SK-N-SH (cell line): ENCODE data around the gene ST8SIA6. TPM values are rescaled to one million over a fixed set of nuclear protein-coding genes. Genes with fewer than 3 reads are reported as not detected.

Source experiments
- CTCF ChIA-PET: fragments of 300-600, 350-600 bp; formaldehyde crosslinking; extraction: SDS; loops from one replicate; lab custom pipeline; 2021; lab: Yijun Ruan, JAX
- POLR2A ChIA-PET: fragments of 350-600 bp; sonication (Branson Sonifier 250); formaldehyde crosslinking; extraction: SDS; loops from one replicate; lab custom pipeline; 2020; ENCODE audit warnings: antibody characterized with exemption, inconsistent platforms; lab: Yijun Ruan, JAX
- DNase-seq: peaks from one replicate; pipeline ENCODE4 v3.0.0; 2012
- H2AFZ ChIP-seq: fragments of 200-600 bp; sonication (generic); 2 replicates; pipeline ENCODE4 v1.8.1; 2016; ENCODE audit warnings: antibody characterized with exemption, mild to moderate bottlenecking, low read depth
- H3F3A ChIP-seq: fragments of 200-600 bp; sonication (generic); replicated peaks from 2 replicates; pipeline ENCODE3; 2016; ENCODE audit warnings: antibody characterized with exemption, mild to moderate bottlenecking; ENCODE audit not compliant: insufficient read depth
- H3K27ac ChIP-seq, 2 experiments: fragments of 200-500 bp in 1 of 2; fragments of 200-600 bp in 1 of 2; sonication (Bioruptor generic) in 1 of 2; sonication (generic), shearing (Covaris generic) in 1 of 2; 2 replicates each; pipeline versions ENCODE4 v1.5.1 to v1.6.1; 2014 to 2016; ENCODE audit warnings: low read depth in 2 of 2, inconsistent platforms in 1 of 2, low read length in 1 of 2, mild to moderate bottlenecking in 1 of 2, mixed read lengths in 1 of 2
- H3K27me3 ChIP-seq: fragments of 200-600 bp; sonication (generic), shearing (Covaris generic); 2 replicates; pipeline ENCODE4 v1.6.1; 2016; ENCODE audit warnings: mixed run types; ENCODE audit not compliant: insufficient read depth
- H3K36me3 ChIP-seq, 2 experiments: fragments of 200-500 bp in 1 of 2; fragments of 200-600 bp in 1 of 2; sonication (Bioruptor generic) in 1 of 2; sonication (generic) in 1 of 2; replicated peaks in 1 of 2; 2 replicates each; pipeline versions ENCODE3 to v1.5.1; 2014 to 2016; ENCODE audit warnings: low read length in 1 of 2, mild to moderate bottlenecking in 1 of 2; ENCODE audit not compliant: insufficient read depth in 2 of 2, control insufficient read depth in 1 of 2
- H3K4me1 ChIP-seq, 2 experiments: fragments of 200-500 bp in 1 of 2; fragments of 200-600 bp in 1 of 2; sonication (Bioruptor generic) in 1 of 2; sonication (generic), shearing (Covaris generic) in 1 of 2; 2 replicates each; pipeline versions ENCODE4 v1.5.1 to v1.6.1; 2014 to 2016; ENCODE audit warnings: low read depth in 1 of 2, low read length in 1 of 2, mixed run types in 1 of 2; ENCODE audit not compliant: insufficient read depth in 2 of 2, control insufficient read depth in 1 of 2
- H3K4me2 ChIP-seq: fragments of 200-600 bp; sonication (generic), shearing (Covaris generic); 2 replicates; pipeline ENCODE4 v1.6.1; 2017; ENCODE audit warnings: mixed run types
- H3K4me3 ChIP-seq, 2 experiments: fragments of 200-500 bp in 1 of 2; fragments of 200-600 bp in 1 of 2; sonication (Bioruptor generic) in 1 of 2; sonication (generic), shearing (Covaris generic) in 1 of 2; 2 replicates each; pipeline versions ENCODE4 v1.5.1 to v1.8.1; 2014 to 2016; ENCODE audit warnings: low read depth in 2 of 2, inconsistent platforms in 1 of 2, low read length in 1 of 2, mild to moderate bottlenecking in 1 of 2, mixed read lengths in 1 of 2, moderate library complexity in 1 of 2
- H3K79me2 ChIP-seq: fragments of 200-600 bp; sonication (generic); 2 replicates; pipeline ENCODE4 v1.8.1; 2017; ENCODE audit warnings: mild to moderate bottlenecking; ENCODE audit not compliant: insufficient read depth
- H3K9ac ChIP-seq: fragments of 200-600 bp; sonication (generic); 2 replicates; pipeline ENCODE4 v1.6.1; 2017; ENCODE audit warnings: mixed run types
- H3K9me2 ChIP-seq: fragments of 200-600 bp; sonication (generic); 2 replicates; pipeline ENCODE4 v1.6.1; 2017; ENCODE audit warnings: mixed run types
- H3K9me3 ChIP-seq: fragments of 200-600 bp; sonication (generic); 2 replicates; pipeline ENCODE4 v1.6.1; 2017; ENCODE audit warnings: mixed run types, mild to moderate bottlenecking, moderate library complexity
- H4K20me1 ChIP-seq: fragments of 200-600 bp; sonication (generic); 2 replicates; pipeline ENCODE4 v1.6.1; 2017; ENCODE audit warnings: mild to moderate bottlenecking, mixed run types; ENCODE audit not compliant: insufficient read depth
- CHD2 ChIP-seq: fragments of 150-350 bp; IDR thresholded peaks from 2 replicates; pipeline ENCODE4 v1.6.1; 2018; ENCODE audit warnings: low read length; ENCODE audit not compliant: partially characterized antibody
- EP300 ChIP-seq, 2 experiments: IDR thresholded peaks; 2 replicates each; pipeline versions ENCODE4 v1.4.0 to v1.6.1; 2012; ENCODE audit warnings: borderline replicate concordance in 1 of 2, low read depth in 1 of 2, low read length in 1 of 2
- FOSL2 ChIP-seq: IDR thresholded peaks from 2 replicates; pipeline ENCODE4 v1.4.0; 2012; ENCODE audit warnings: low read depth, mild to moderate bottlenecking, moderate library complexity, borderline replicate concordance
- FOXJ3 ChIP-seq: sonication (generic); formaldehyde crosslinking; IDR thresholded peaks from 2 replicates; pipeline ENCODE4 v1.5.1; 2020; ENCODE audit warnings: mild to moderate bottlenecking, missing genetic modification reagents
- FOXM1 ChIP-seq: IDR thresholded peaks from 2 replicates; pipeline ENCODE4 v1.4.0; 2012; ENCODE audit warnings: low read depth, mild to moderate bottlenecking
- GABPA ChIP-seq: IDR thresholded peaks from 2 replicates; pipeline ENCODE4 v1.4.0; 2012; ENCODE audit warnings: low read depth, mild to moderate bottlenecking
- JUND ChIP-seq: IDR thresholded peaks from 2 replicates; pipeline ENCODE4 v1.4.0; 2012
- MEF2A ChIP-seq: IDR thresholded peaks from 2 replicates; pipeline ENCODE4 v1.4.0; 2012; ENCODE audit warnings: low read depth, borderline replicate concordance
- SMC3 ChIP-seq: IDR thresholded peaks from 2 replicates; pipeline ENCODE4 v1.6.1; 2012; ENCODE audit warnings: low read depth, low read length, improper control_type of control experiment
- USF1 ChIP-seq: IDR thresholded peaks from 2 replicates; pipeline ENCODE4 v1.4.0; 2012; ENCODE audit warnings: low read depth, borderline replicate concordance
- ZBTB33 ChIP-seq: IDR thresholded peaks from 2 replicates; pipeline ENCODE4 v1.4.0; 2012; ENCODE audit warnings: low read depth, borderline replicate concordance
- WGBS: methylation state at CpG from one replicate; pipeline ENCODE4 v1.1.6; 2017; ENCODE audit warnings: low lambda C conversion rate; 5-methylcytosine and 5-hydroxymethylcytosine counted together
- polyA plus RNA-seq, 3 experiments: library from polyadenylated mRNA; depleted of rRNA; stranded (reverse); fragments of >200 nt; gene quantifications; 2 replicates each; pipeline ENCODE4 v1.2.3, GENCODE V29; 2012
- TF ChIP-seq, protein P1 (sequence below): IDR thresholded peaks from 2 replicates; pipeline ENCODE4; 2012
- TF ChIP-seq, protein P2 (sequence below): IDR thresholded peaks from 2 replicates; pipeline ENCODE4 v1.4.0; 2012; ENCODE audit warnings: low read depth

ST8SIA6 gene
- polyA plus RNA-seq, 1 of the 3 experiments (the other 2 are of a cell fraction), result 0.03 TPM

- ChIA-PET POLR2A (no interaction called here), CTCF (interaction anchor here (1.1 to 1.4 kb wide), 2 partner anchors 9 to 11 kb away, joined by 3 to 4 read pairs; partner anchors contain the start of gene ST8SIA6)
- H3K9ac ChIP-seq, result no peak overlapping the region
- H3F3A ChIP-seq, result no peaks in the 10 kb centered on the region
- H3K4me2 ChIP-seq, result no peak overlapping the region
- H3K4me1 ChIP-seq, result no peaks in the 10 kb centered on the region; a peak in 1 of 4 replicates
- H3K27ac ChIP-seq, result no peak overlapping the region
- no peaks in the 10 kb centered on the region for H4K20me1 ChIP-seq
- no peak for TF ChIP-seq MEF2A
- no peak for TF ChIP-seq FOSL2
- TF ChIP-seq FOXM1, result no peak
- TF ChIP-seq, protein P1, sequence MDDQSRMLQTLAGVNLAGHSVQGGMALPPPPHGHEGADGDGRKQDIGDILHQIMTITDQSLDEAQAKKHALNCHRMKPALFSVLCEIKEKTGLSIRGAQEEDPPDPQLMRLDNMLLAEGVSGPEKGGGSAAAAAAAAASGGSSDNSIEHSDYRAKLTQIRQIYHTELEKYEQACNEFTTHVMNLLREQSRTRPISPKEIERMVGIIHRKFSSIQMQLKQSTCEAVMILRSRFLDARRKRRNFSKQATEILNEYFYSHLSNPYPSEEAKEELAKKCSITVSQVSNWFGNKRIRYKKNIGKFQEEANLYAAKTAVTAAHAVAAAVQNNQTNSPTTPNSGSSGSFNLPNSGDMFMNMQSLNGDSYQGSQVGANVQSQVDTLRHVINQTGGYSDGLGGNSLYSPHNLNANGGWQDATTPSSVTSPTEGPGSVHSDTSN, result no peak
- TF ChIP-seq FOXJ3 (CRISPR knock-in tag), result no peak
- TF ChIP-seq ZBTB33, result no peak
- H3K9me3 ChIP-seq, result no peaks in the 10 kb centered on the region; the same call in none of the 2 replicates
- no peaks in the 10 kb centered on the region for H3K36me3 ChIP-seq
- no peaks in the 10 kb centered on the region; the same call in 1 of the 2 replicates for H3K27me3 ChIP-seq
- DNase-seq, result no peak
- no peak overlapping the region for H2AFZ ChIP-seq
- no peaks in the 10 kb centered on the region for H3K79me2 ChIP-seq
- H3K9me2 ChIP-seq, result no peaks in the 10 kb centered on the region
- H3K4me3 ChIP-seq, result no peak overlapping the region
- WGBS, result 46% methylated on average over 2 of the region's 2 CpGs
These were observed 10.0 kb downstream of the ST8SIA6 start for GRCh38 chr10:17444388-17444714.

DNA sequence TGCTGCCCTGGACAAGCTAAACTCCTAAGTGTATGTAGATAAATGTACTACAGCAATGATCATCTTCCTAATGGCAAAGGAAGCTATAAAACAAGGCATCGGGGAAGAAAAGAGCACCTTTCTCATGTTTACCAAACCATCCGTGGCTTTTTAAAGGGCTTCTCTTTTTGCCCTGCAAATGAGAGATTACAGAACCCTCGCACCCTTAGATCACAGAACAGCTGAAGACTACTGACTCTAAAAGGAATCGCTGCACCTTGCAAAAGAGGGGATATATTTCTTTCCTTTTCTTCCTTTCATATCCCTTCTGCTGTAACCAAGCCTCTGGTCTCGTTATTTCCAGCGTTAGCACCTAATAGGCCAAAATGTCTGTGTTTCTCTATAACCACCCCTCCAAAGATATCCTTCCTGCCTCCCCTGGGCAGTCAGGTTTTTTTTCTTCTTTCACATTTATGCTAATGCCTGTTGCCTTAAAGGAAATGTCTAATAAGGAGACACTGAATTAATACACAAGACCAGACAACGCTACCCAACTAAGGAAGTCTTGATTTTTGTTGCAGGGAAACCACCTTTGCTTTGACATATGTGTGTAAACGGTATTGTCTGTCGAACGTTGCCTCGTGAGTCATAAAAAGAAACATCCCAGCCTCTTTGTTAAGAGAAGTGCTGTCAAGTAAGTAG lies 10.5 kb downstream of the ST8SIA6 start:
- Histone ChIP-seq H2AFZ (no peak overlapping the region), H3K4me1 (no peaks in the 10 kb centered on the region; a peak in 1 of 4 replicates), H3K9ac (no peak overlapping the region), H3K27me3 (no peaks in the 10 kb centered on the region; the same call in 1 of the 2 replicates), H3K4me3 (no peak overlapping the region), H3K79me2 (no peaks in the 10 kb centered on the region), H3F3A (no peaks in the 10 kb centered on the region), H4K20me1 (no peaks in the 10 kb centered on the region), H3K4me2 (no peak overlapping the region), H3K36me3 (no peaks in the 10 kb centered on the region), H3K27ac (no peak overlapping the region), H3K9me2 (no peaks in the 10 kb centered on the region), H3K9me3 (no peaks in the 10 kb centered on the region; the same call in 1 of the 2 replicates)
- no peak for TF ChIP-seq USF1
- TF ChIP-seq JUND, result no peak
- no peak for TF ChIP-seq EP300 (IDR thresholded peaks at IDR 0.05; ENCODE audit: borderline replicate concordance in 1 of 2, low read depth in 1 of 2, low read length in 1 of 2)
- TF ChIP-seq, protein P2, sequence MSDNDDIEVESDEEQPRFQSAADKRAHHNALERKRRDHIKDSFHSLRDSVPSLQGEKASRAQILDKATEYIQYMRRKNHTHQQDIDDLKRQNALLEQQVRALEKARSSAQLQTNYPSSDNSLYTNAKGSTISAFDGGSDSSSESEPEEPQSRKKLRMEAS, result no peak
- TF ChIP-seq GABPA, result no peak
- no peak for TF ChIP-seq CHD2
- TF ChIP-seq ZBTB33, result no peak
- no peak for TF ChIP-seq SMC3
- no peak for TF ChIP-seq FOXM1
- 61% methylated on average over 11 of the region's 11 CpGs for WGBS
- ChIA-PET POLR2A (no interaction called here), CTCF (interaction anchor here (1.4 to 1.6 kb wide), 3 partner anchors 11 to 154 kb away, joined by 3 to 6 read pairs (median 4); partner anchors contain the start of gene ST8SIA6)
- DNase-seq, result no peak
